Measurements from ENCODE around the gene SLC12A1.
A peak's percentile ranks its signal among the peaks of the same experiment; 100 is the strongest.

The SLC12A1 gene

GRCh38 chr15:48267766-48268165, 61.7 kb downstream of the SLC12A1 start:
- TF ChIP-seq POLR2A (IDR thresholded peaks at IDR 0.05; ENCODE audit: low read depth, low read length): no peak
- no peak for FAIRE-seq

GRCh38 chr15:48273049-48273448, 66.9 kb downstream of the SLC12A1 start:
- no peak for FAIRE-seq
- no peak for TF ChIP-seq POLR2A (IDR thresholded peaks at IDR 0.05; ENCODE audit: low read depth, low read length)
- DNase-seq (ENCODE audit: insufficient read length, low spot score): no peak

More at GRCh38 chr15:48267766-48268165, 61.7 kb downstream of the SLC12A1 start:
- DNase-seq (ENCODE audit: insufficient read length, low spot score): no peak

GRCh38 chr15:48278666-48279065, 72.6 kb downstream of the SLC12A1 start:
- FAIRE-seq: no peak
- DNase-seq (ENCODE audit: insufficient read length, low spot score): no peak
- no peak for TF ChIP-seq POLR2A (IDR thresholded peaks at IDR 0.05; ENCODE audit: low read depth, low read length)

- FAIRE-seq (no peak), DNase-seq (ENCODE audit: insufficient read length, low spot score) (no peak)
- TF ChIP-seq POLR2A (IDR thresholded peaks at IDR 0.05; ENCODE audit: low read depth, low read length): no peak
Observed at GRCh38 chr15:48279608-48280007, 73.5 kb downstream of the SLC12A1 start.

DNA sequence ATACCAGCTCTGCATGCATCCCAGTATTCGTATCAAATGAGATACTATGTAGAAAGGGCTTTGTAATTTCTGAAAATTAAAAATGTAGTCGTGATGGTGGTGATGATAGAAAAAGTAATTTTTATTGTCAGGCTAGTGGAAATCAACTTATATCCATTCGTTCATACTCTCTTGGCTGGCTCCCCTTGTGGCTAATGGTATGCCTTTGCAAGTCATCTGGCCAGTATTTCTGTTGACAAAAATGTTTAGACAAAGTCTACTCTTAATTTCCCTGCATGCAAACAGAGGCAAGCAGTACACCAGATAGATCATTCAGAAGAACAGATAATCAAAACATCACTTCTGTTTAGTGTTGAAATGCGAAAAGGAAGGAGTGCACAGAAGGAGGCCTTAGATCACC, 75.6 kb downstream of the SLC12A1 start:
- no peak for FAIRE-seq
- TF ChIP-seq POLR2A (IDR thresholded peaks at IDR 0.05; ENCODE audit: low read depth, low read length): no peak

GRCh38 chr15:48282216-48282615, 76.1 kb downstream of the SLC12A1 start:
- DNase-seq (ENCODE audit: insufficient read length, low spot score) (no peak), FAIRE-seq (no peak)
- TF ChIP-seq POLR2A (IDR thresholded peaks at IDR 0.05; ENCODE audit: low read depth, low read length): no peak

More for the DNA sequence above, 75.6 kb downstream of the SLC12A1 start:
- DNase-seq (ENCODE audit: insufficient read length, low spot score): no peak

DNA sequence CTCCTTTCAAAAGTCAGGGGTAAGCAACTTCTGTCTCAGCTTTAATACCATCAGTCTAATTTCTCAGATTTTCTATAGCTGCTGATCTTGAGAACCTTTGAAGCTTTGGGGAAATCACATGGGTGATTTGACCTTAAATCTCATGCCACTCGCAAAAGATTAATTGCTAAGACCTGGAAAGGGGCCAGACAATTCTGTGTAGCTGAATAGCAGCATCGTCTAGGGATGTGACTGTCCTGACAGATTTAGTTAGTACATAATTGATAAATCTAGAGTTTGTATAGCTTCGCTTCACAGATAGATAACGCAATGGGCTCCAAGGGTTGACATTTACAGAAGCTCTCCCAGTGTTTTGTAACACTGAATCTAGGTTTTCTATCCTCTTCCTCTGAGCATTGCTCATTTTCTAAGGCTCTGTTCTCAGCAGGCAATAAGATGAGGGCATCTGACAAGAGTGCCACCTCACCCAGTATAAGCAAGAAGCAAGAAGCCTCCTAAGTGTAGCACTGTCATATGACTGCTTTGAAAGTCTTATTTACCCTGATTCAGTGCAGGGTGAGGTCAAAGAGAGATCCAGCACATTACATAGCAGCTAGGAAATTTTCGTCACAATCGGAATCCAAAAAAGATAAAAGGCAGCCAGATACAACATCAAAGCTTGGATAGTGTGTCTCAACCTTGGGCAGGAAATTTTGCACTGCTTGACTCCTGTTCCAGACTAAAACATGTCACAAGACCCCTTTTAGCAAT, 77.5 kb downstream of the SLC12A1 start:
- DNase-seq (ENCODE audit: insufficient read length, low spot score) (no peak), FAIRE-seq (no peak)
- no peak for TF ChIP-seq POLR2A (IDR thresholded peaks at IDR 0.05; ENCODE audit: low read depth, low read length)

DNA sequence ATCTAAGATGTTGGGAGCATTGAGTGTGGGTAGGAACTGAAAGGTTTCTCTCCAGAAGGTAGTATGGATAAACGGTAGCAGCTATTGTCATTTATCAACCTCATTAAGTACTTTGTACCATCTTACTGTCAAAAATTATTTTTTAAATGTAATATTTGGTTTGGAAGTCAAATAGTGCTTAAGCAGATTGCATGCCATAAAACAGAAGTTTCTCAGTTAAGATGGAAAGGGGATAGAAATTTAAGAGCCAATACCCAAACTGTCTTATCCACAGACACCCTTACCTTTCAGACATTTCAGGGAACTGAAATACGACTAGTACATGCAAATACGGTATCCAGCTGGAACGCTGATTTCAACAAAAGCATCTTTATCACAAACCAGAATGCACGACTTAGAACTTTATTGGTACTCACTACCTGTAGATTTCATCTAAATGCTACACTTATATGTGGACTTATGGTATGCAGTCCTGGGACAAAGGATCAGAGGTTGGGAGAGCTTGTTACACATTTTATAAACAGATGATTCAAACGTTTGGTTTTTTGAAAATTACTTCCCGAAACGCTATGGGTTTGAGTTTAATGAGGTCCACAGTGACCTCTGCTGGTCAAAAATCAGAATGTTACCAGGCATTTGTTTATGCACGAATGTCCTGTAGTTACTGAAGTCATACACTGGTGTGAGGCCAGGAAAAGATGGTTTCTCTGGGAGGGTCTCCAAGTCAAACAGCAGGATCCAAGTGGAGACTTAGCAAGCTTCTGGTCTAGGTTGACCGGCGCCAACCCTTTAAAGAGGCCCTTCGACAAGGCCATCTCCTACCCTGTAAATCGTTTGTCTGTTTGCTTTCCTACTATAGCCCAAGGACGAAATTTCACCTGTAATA, 79.5 kb downstream of the SLC12A1 start:
- DNase-seq (ENCODE audit: insufficient read length, low spot score) (peak; percentile 12), FAIRE-seq (peak; percentile 82)
- TF ChIP-seq POLR2A (IDR thresholded peaks at IDR 0.05; ENCODE audit: low read depth, low read length): no peak

DNA sequence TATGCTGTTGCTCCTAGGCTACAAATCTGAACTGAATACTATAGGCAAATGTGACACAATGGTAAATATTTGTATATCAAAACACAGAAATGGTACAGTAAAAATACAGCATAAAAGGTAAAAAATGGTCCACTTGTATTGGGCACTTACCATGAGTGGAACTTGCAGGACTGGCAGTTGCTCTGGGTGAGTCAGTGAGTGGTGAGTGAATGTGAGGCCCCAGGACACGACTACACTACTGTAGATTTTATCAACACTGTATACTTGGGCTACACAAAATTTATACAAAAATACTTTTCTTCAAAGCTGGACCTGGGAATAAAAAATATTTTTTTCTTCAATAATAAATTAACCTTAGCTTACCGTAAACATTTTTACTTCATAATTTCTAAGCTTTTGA, 83.5 kb downstream of the SLC12A1 start:
- no peak for TF ChIP-seq POLR2A (IDR thresholded peaks at IDR 0.05; ENCODE audit: low read depth, low read length)
- FAIRE-seq (no peak), DNase-seq (ENCODE audit: insufficient read length, low spot score) (no peak)

DNA sequence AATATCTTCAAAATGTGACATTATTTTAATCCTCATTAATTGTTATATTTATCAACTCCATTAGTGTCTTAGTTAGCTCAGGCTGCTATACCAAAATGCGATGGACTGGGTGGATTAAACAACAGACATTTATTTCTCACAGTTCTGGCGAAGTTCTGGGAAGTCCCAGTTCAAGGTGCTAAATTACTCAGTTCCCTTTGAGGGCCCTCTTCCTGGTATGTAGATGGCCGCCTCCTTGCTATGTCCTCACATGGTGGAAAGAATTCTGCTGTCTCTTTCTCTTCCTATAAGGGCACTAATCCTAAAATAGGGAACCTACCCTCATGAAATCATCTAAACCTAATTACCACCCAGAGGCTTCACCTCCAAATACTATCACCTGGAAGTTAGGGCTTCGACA, 86.4 kb downstream of the SLC12A1 start:
- FAIRE-seq: no peak
- DNase-seq (ENCODE audit: insufficient read length, low spot score): no peak
- no peak for TF ChIP-seq POLR2A (IDR thresholded peaks at IDR 0.05; ENCODE audit: low read depth, low read length)

GRCh38 chr15:48297668-48298067, 91.6 kb downstream of the SLC12A1 start:
- TF ChIP-seq POLR2A (IDR thresholded peaks at IDR 0.05; ENCODE audit: low read depth, low read length): no peak
- FAIRE-seq: no peak
- DNase-seq (ENCODE audit: insufficient read length, low spot score): no peak

GRCh38 chr15:48298914-48299313, 92.8 kb downstream of the SLC12A1 start:
- no peak for FAIRE-seq
- DNase-seq (ENCODE audit: insufficient read length, low spot score): no peak
- no peak for TF ChIP-seq POLR2A (IDR thresholded peaks at IDR 0.05; ENCODE audit: low read depth, low read length)

GRCh38 chr15:48300038-48300437, 93.9 kb downstream of the SLC12A1 start:
- no peak for DNase-seq (ENCODE audit: insufficient read length, low spot score)
- FAIRE-seq: no peak
- no peak for TF ChIP-seq POLR2A (IDR thresholded peaks at IDR 0.05; ENCODE audit: low read depth, low read length)

DNA sequence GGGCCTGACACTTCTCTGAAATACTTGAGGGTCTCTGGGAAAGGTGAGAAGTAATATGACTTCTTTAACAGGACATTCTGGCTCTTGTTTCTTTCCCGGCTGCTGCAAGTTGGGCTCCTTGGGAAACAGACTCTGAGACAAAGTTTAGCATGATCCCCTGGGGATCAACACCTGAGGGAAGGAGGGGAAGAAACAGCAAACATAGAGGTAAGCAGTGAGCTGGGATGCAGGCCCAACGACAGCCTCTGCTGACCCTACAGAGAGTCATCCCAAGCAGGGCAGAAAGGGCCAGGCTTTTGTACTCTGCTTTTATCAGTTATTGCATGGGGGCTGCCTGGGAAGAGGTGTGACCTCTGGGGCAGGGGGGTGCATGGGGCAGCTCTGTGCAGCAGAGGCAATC, 98.3 kb downstream of the SLC12A1 start:
- FAIRE-seq (no peak), DNase-seq (ENCODE audit: insufficient read length, low spot score) (no peak)
- no peak for TF ChIP-seq POLR2A (IDR thresholded peaks at IDR 0.05; ENCODE audit: low read depth, low read length)

DNA sequence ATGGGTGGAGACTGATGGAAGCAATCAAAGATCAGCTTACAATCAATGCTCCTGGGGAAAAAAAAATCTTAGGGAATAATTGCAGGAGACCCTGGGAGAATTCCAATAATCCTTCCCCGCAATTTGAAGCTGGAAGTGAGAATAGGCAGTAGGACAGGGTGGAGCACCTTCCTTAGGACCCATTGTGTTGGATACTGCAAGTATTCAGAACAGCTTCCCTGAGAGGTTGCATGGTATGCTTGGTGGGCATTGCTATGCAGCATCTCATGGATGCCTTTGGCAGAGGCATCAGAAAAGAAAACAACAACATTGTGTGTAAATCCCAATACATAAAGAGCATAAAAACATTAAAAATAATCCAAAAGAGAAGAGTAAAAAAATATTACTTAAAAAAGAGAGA, 100.5 kb downstream of the SLC12A1 start:
- FAIRE-seq (no peak), DNase-seq (ENCODE audit: insufficient read length, low spot score) (no peak)
- no peak for TF ChIP-seq POLR2A (IDR thresholded peaks at IDR 0.05; ENCODE audit: low read depth, low read length)
